ENCODE data around the gene ASIC3.

Gene ASIC3

DNA sequence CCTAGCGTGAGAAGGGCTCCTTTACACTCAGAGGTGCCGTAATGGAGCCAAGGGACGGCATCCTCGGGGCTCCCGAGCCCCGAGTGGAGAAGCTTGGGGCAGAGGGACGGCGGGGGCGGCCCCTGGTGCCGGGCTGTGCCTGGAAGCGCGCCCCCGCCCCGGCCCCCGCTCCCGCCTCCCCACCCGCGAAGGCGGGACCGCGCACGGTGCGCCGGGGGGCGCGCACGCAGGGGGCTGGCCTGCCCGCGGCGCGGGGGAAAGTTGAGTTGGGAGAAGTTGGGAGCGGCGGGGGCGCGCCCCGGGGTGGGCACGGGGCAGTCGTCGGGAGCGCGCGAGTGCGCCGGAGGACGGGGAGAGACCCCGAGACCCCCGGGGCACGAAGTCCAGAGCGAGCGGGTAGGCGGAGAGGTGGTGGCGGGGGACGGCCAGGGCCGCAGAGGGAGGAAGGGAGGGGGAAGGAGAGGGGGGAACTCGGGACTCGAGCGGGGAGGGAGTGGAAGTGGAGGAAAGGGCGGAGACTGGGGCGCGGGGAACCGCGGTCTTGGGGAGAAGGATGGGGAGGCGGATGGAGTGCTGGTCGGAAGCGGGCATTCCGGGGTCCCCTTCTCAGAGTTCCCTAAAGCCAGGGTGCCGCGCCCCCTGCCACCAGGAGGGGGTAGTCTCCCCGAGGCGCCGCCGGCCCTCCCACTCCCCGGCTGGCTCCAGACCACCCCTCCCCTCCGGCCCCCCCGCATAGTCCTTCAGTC is 11.2 kb downstream of the ASIC3 start, which contains the start of gene SLC4A2:
TSS of gene SLC4A2 (plus strand) at position 223 of the 746 bp plus-strand sequence. CDS start 2,399 bp downstream, outside the sequence.
- peak; percentile 50 for TF ChIP-seq CTCF (IDR thresholded peaks at IDR 0.05; ENCODE audit: control extremely low read depth, extremely low read depth, low read depth, missing control alignments)
- ChIA-PET POLR2A (interaction anchor here (1.4 kb wide), 1 partner anchor 21 kb away, joined by 3 read pairs; the partner anchor contains the start of gene FASTK), CTCF (interaction anchor here (0.8 to 1.3 kb wide), 5 partner anchors 15 to 51 kb away, joined by 3 to 7 read pairs (median 5); no protein-coding TSS in a partner anchor)
- DNase-seq (ENCODE audit: extremely low spot score), result peak; percentile 88

- ChIA-PET POLR2A (no interaction called here), CTCF (interaction anchor here (0.8 to 1.3 kb wide), 5 partner anchors 14 to 51 kb away, joined by 3 to 7 read pairs (median 5); no protein-coding TSS in a partner anchor)
- TF ChIP-seq CTCF (IDR thresholded peaks at IDR 0.05; ENCODE audit: control extremely low read depth, extremely low read depth, low read depth, missing control alignments), result no peak
- no peak for DNase-seq (ENCODE audit: extremely low spot score)
Observed at GRCh38 chr7:151060113-151060415, 11.7 kb downstream of the ASIC3 start.

GRCh38 chr7:151060416-151061212 is 12.3 kb downstream of the ASIC3 start:
- POLR2A ChIA-PET, result no interaction called here
- no peak for DNase-seq (ENCODE audit: extremely low spot score)
- CTCF ChIA-PET, result interaction anchor here (0.8 to 2.5 kb wide), 7 partner anchors 14 to 50 kb away, joined by 3 to 7 read pairs (median 5); no protein-coding TSS in a partner anchor
- no peak for TF ChIP-seq CTCF (IDR thresholded peaks at IDR 0.05; ENCODE audit: control extremely low read depth, extremely low read depth, low read depth, missing control alignments)

- CTCF ChIA-PET, result interaction anchor here (2.1 to 2.5 kb wide), 2 partner anchors 15 to 42 kb away, joined by 4 to 7 read pairs; no protein-coding TSS in a partner anchor
- no peak for DNase-seq (ENCODE audit: extremely low spot score)
- no peak for TF ChIP-seq CTCF (IDR thresholded peaks at IDR 0.05; ENCODE audit: control extremely low read depth, extremely low read depth, low read depth, missing control alignments)
Observed at GRCh38 chr7:151061213-151062110, 13.1 kb downstream of the ASIC3 start.

GRCh38 chr7:151062111-151062398 is 13.7 kb downstream of the ASIC3 start:
- POLR2A ChIA-PET, result interaction anchor here (0.6 kb wide), 1 partner anchor 24 kb away, joined by 3 read pairs; the partner anchor contains the start of gene AGAP3
- no peak for DNase-seq (ENCODE audit: extremely low spot score)
- TF ChIP-seq CTCF (IDR thresholded peaks at IDR 0.05; ENCODE audit: control extremely low read depth, extremely low read depth, low read depth, missing control alignments), result no peak
- CTCF ChIA-PET, result interaction anchor here (0.8 to 2.5 kb wide), 3 partner anchors 14 to 49 kb away, joined by 4 to 7 read pairs (median 4); no protein-coding TSS in a partner anchor

More at GRCh38 chr7:151061213-151062110, 13.1 kb downstream of the ASIC3 start:
- POLR2A ChIA-PET, result no interaction called here

All from GM10248 (cell line).